K562 (cell line): ENCODE data around the gene LRRC74B. TPM values are rescaled to one million over a fixed set of nuclear protein-coding genes. Genes with fewer than 3 reads are reported as not detected.

ENCODE experiments used
- HSF4 ChIP-seq: fragments of 250-450 bp; sonication (Bioruptor Pico); IDR thresholded peaks from 2 replicates; pipeline ENCODE4 v2.1.2; 2022; ENCODE audit warnings: mild to moderate bottlenecking, moderate library complexity, borderline replicate concordance
- MTA2 ChIP-seq: fragments of 450-650 bp; IDR thresholded peaks from 2 replicates; pipeline ENCODE4 v1.6.1; 2016; ENCODE audit warnings: low read depth
- NCOA4 ChIP-seq: fragments of 450-650 bp; IDR thresholded peaks from 2 replicates; pipeline ENCODE4 v1.6.1; 2018; ENCODE audit warnings: mild to moderate bottlenecking; ENCODE audit not compliant: partially characterized antibody
- NCOA6 ChIP-seq: fragments of 450-650 bp; IDR thresholded peaks from 2 replicates; pipeline ENCODE4 v1.6.1; 2017; ENCODE audit warnings: mild to moderate bottlenecking
- NELFE ChIP-seq: IDR thresholded peaks from 2 replicates; pipeline ENCODE4 v1.6.1; 2011; ENCODE audit warnings: mild to moderate bottlenecking; ENCODE audit not compliant: insufficient read depth, insufficient read length
- RB1 ChIP-seq: fragments of 450-650 bp; IDR thresholded peaks from 2 replicates; pipeline ENCODE4 v1.6.1; 2017; ENCODE audit warnings: low read depth, mild to moderate bottlenecking
- RERE ChIP-seq: sonication (generic); formaldehyde crosslinking; IDR thresholded peaks from 2 replicates; pipeline ENCODE4 v1.8.0; 2023; ENCODE audit warnings: missing genetic modification reagents, mild to moderate bottlenecking, borderline replicate concordance
- SPI1 ChIP-seq: IDR thresholded peaks from 2 replicates; pipeline ENCODE4 v1.6.1; 2011; ENCODE audit warnings: low read depth, low read length, control low read depth, borderline replicate concordance
- TEAD2 ChIP-seq: fragments of 450-650 bp; IDR thresholded peaks from 2 replicates; pipeline ENCODE4 v1.6.1; 2016; ENCODE audit warnings: missing genetic modification characterization, control low read depth, missing compliant biosample characterization
- ZBTB12 ChIP-seq: fragments of 250-450 bp; sonication (Bioruptor Pico); IDR thresholded peaks from 2 replicates; pipeline ENCODE4 v1.4.0; 2020
- ZNF24 ChIP-seq: fragments of 450-650 bp; IDR thresholded peaks from 2 replicates; pipeline ENCODE4 v1.6.1; 2016
- ZNF408 ChIP-seq: fragments of 250-450 bp; sonication (Bioruptor Pico); IDR thresholded peaks from 2 replicates; pipeline ENCODE4 v1.4.0; 2020; ENCODE audit warnings: low read depth, mild to moderate bottlenecking, moderate library complexity
- ZNF518B ChIP-seq: fragments of 250-450 bp; sonication (Bioruptor Pico); IDR thresholded peaks from 2 replicates; pipeline ENCODE4 v1.5.0; 2021; ENCODE audit warnings: mild to moderate bottlenecking, moderate library complexity
- ZNF75A ChIP-seq: fragments of 450-650 bp; formaldehyde crosslinking; IDR thresholded peaks from 2 replicates; pipeline ENCODE4 v1.4.0; 2020; ENCODE audit warnings: mild to moderate bottlenecking
- ZNF76 ChIP-seq: fragments of 250-450 bp; sonication (Bioruptor Pico); IDR thresholded peaks from 2 replicates; pipeline ENCODE4 v1.4.0; 2020; ENCODE audit warnings: mild to moderate bottlenecking, moderate library complexity, borderline replicate concordance
- ZNF766 ChIP-seq: fragments of 200-800 bp; sonication (Bioruptor generic); conservative IDR thresholded peaks from 2 replicates; pipeline ENCODE4 v1.6.1; 2016; ENCODE audit warnings: missing genetic modification characterization, missing compliant biosample characterization
- polyA plus RNA-seq, 8 experiments: library from polyadenylated mRNA; depleted of rRNA in 4 of 8; stranded (reverse) in 5 of 8; unstranded in 3 of 8; fragments of >200 nt; fragmentation: Nextera tagmentation in 2 of 8; fragmentation: Illumina TruSeq in 1 of 8; extraction: Ambion mirVana in 2 of 8; extraction: Trizol in 1 of 8; gene quantifications; 2 replicates each; pipeline versions ENCODE4 v1.2.1 to v1.2.3, GENCODE V29; 2011 to 2014; ENCODE audit warnings: inconsistent platforms in 1 of 8, missing spikeins in 1 of 8
- total RNA-seq, 7 experiments: library from RNA; depleted of rRNA in 6 of 7; stranded (reverse); fragments of >200 nt in 6 of 7; fragmentation: Illumina TruSeq in 2 of 7; extraction: Trizol in 2 of 7; gene quantifications; 2 replicates each; pipeline versions ENCODE4 v1.2.1 to v1.2.3, GENCODE V29; 2011 to 2021; ENCODE audit warnings: low replicate concordance in 1 of 7

The LRRC74B gene
- total and polyA plus RNA-seq, 9 of the 15 experiments (the other 6 are each of a cell fraction or from before 2014, with no cell fraction given): not detected

- TF ChIP-seq RERE (CRISPR knock-in tag): no peak
- no peak for TF ChIP-seq SPI1
- no peak for TF ChIP-seq ZNF766 (CRISPR knock-in tag)
- TF ChIP-seq TEAD2 (tag): no peak
- TF ChIP-seq NCOA4: no peak
- TF ChIP-seq ZNF75A (CRISPR knock-in tag): no peak
- TF ChIP-seq ZNF518B: no peak
- no peak for TF ChIP-seq ZNF24
- TF ChIP-seq RB1: no peak
- TF ChIP-seq HSF4 (CRISPR knock-in tag): no peak
- no peak for TF ChIP-seq MTA2
- TF ChIP-seq ZBTB12 (CRISPR knock-in tag): peak; percentile 19; the same call in 1 of the 2 replicates
- TF ChIP-seq ZNF76 (CRISPR knock-in tag): no peak
- TF ChIP-seq NELFE: no peak
- TF ChIP-seq ZNF408 (CRISPR knock-in tag): no peak
- TF ChIP-seq NCOA6: no peak
These were observed 24.8 kb upstream of the LRRC74B start (continued) for GRCh38 chr22:21020802-21021429.
